Liver (tissue), 9 donors: Measurements from ENCODE around the gene PLEKHH2. TPM values are rescaled to one million over a fixed set of nuclear protein-coding genes. Genes with fewer than 3 reads are reported as not detected.
A peak's percentile ranks its signal among the peaks of the same experiment; 100 is the strongest.

Experiments used
- DNase-seq: peaks from one replicate; pipeline ENCODE4 v3.0.0-alpha.2; 2017; ENCODE audit warnings: low spot score
- H3K27ac ChIP-seq, 2 donors: one replicate each; pipeline ENCODE4 v1.7.0; 2013; ENCODE audit warnings: inconsistent platforms in 2 of 2, low read length in 2 of 2, control low read depth in 1 of 2, low read depth in 1 of 2, mild to moderate bottlenecking in 1 of 2
- H3K27me3 ChIP-seq, 4 donors: one replicate each; pipeline versions ENCODE4 v1.6.1 to v1.7.0; 2013; ENCODE audit warnings: low read length in 3 of 4, inconsistent platforms in 1 of 4, mild to moderate bottlenecking in 1 of 4, moderate library complexity in 1 of 4; ENCODE audit not compliant: control insufficient read depth in 4 of 4, insufficient read depth in 4 of 4
- H3K36me3 ChIP-seq, 4 donors: one replicate each; pipeline versions ENCODE4 v1.6.1 to v1.7.0; 2013; ENCODE audit warnings: low read length in 3 of 4, mild to moderate bottlenecking in 3 of 4, low read depth in 1 of 4, moderate library complexity in 1 of 4; ENCODE audit not compliant: control insufficient read depth in 4 of 4, insufficient read depth in 3 of 4
- H3K4me1 ChIP-seq, 4 donors: one replicate each; pipeline versions ENCODE4 v1.6.1 to v1.7.0; 2013; ENCODE audit warnings: low read length in 3 of 4, mild to moderate bottlenecking in 3 of 4, moderate library complexity in 1 of 4; ENCODE audit not compliant: control insufficient read depth in 4 of 4, insufficient read depth in 4 of 4
- H3K4me3 ChIP-seq, 3 donors: one replicate each; pipeline versions ENCODE4 v1.6.1 to v1.7.0; 2013; ENCODE audit warnings: low read length in 3 of 3, control low read depth in 1 of 3, low read depth in 1 of 3, mild to moderate bottlenecking in 1 of 3
- H3K9ac ChIP-seq, 2 donors: one replicate each; pipeline ENCODE4 v1.7.0; 2013; ENCODE audit warnings: low read length in 2 of 2, mild to moderate bottlenecking in 2 of 2, moderate library complexity in 2 of 2, control low read depth in 1 of 2, low read depth in 1 of 2
- H3K9me3 ChIP-seq, 4 donors: one replicate each; pipeline versions ENCODE4 v1.6.1 to v1.7.0; 2013; ENCODE audit warnings: low read length in 3 of 4; ENCODE audit not compliant: control insufficient read depth in 4 of 4
- FOXA1 ChIP-seq: IDR thresholded peaks from 2 replicates; pipeline ENCODE4 v1.6.1; 2016; ENCODE audit warnings: antibody characterized with exemption
- GABPA ChIP-seq, 2 donors: IDR thresholded peaks in 1 of 2; conservative IDR thresholded peaks in 1 of 2; 2 replicates each; pipeline ENCODE4 v1.6.1; 2016; ENCODE audit warnings: antibody characterized with exemption in 2 of 2, mild to moderate bottlenecking in 1 of 2, moderate library complexity in 1 of 2
- HNF4A ChIP-seq, 2 donors: conservative IDR thresholded peaks; 2 replicates each; pipeline ENCODE4 v1.6.1; 2016; ENCODE audit warnings: antibody characterized with exemption in 2 of 2, mild to moderate bottlenecking in 2 of 2
- HNF4G ChIP-seq: IDR thresholded peaks from 2 replicates; pipeline ENCODE4 v1.6.1; 2016; ENCODE audit warnings: antibody characterized with exemption
- JUND ChIP-seq, 2 donors: IDR thresholded peaks; 2 replicates each; pipeline ENCODE4 v1.6.1; 2016; ENCODE audit warnings: antibody characterized with exemption in 2 of 2
- MAX ChIP-seq: IDR thresholded peaks from 2 replicates; pipeline ENCODE4 v1.6.1; 2016; ENCODE audit warnings: antibody characterized with exemption
- RAD21 ChIP-seq, 2 donors: IDR thresholded peaks; 2 replicates each; pipeline ENCODE4 v1.6.1; 2016; ENCODE audit warnings: antibody characterized with exemption in 2 of 2, mild to moderate bottlenecking in 2 of 2
- RXRA ChIP-seq, 2 donors: IDR thresholded peaks; 2 replicates each; pipeline ENCODE4 v1.6.1; 2017 to 2018; ENCODE audit warnings: antibody characterized with exemption in 2 of 2, mild to moderate bottlenecking in 1 of 2
- SP1 ChIP-seq: IDR thresholded peaks from 2 replicates; pipeline ENCODE4 v1.6.1; 2018; ENCODE audit warnings: antibody characterized with exemption, mild to moderate bottlenecking
- TAF1 ChIP-seq: conservative IDR thresholded peaks from 2 replicates; pipeline ENCODE4 v1.6.1; 2016; ENCODE audit warnings: antibody characterized with exemption, mild to moderate bottlenecking
- YY1 ChIP-seq: IDR thresholded peaks from 2 replicates; pipeline ENCODE4 v1.6.1; 2016; ENCODE audit warnings: antibody characterized with exemption, mild to moderate bottlenecking
- WGBS: extraction: QIAGEN DNeasy Blood & Tissue Kit; methylation state at CpG from one replicate; pipeline ENCODE4 v1.1.7; 2013; 5-methylcytosine and 5-hydroxymethylcytosine counted together
- polyA plus RNA-seq, 2 donors: library from polyadenylated mRNA; stranded (reverse) in 1 of 2; unstranded in 1 of 2; fragments of 200-250 nt in 1 of 2; fragments of >200 nt in 1 of 2; fragmentation: Nextera tagmentation in 1 of 2; extraction: Ambion mirVana in 1 of 2; gene quantifications; one replicate each; pipeline versions ENCODE4 v1.2.1 to v1.2.3, GENCODE V29; 2013 to 2015
- total RNA-seq, 2 donors: library from RNA; depleted of rRNA; stranded (reverse); fragments of >200 nt; gene quantifications; one replicate each; pipeline ENCODE4 v1.2.3, GENCODE V29; 2014
- TF ChIP-seq, protein P1 (sequence below): IDR thresholded peaks from 2 replicates; pipeline ENCODE4 v1.6.1; 2016; ENCODE audit warnings: antibody characterized with exemption
- TF ChIP-seq, protein P2 (sequence below): fragments of 150-350 bp; IDR thresholded peaks from 2 replicates; pipeline ENCODE4 v1.5.1; 2017; ENCODE audit warnings: improper control_type of control experiment, low read depth, low read length; ENCODE audit not compliant: missing input control
- donor health status: healthy.
- donor health status: healthy.
- donor health status: healthy.
- donor health status: healthy.
- donor health status: healthy.

The PLEKHH2 gene
- total and polyA plus RNA-seq, 4 donors: 0.51 to 3.8 (median 1.0) TPM

DNA sequence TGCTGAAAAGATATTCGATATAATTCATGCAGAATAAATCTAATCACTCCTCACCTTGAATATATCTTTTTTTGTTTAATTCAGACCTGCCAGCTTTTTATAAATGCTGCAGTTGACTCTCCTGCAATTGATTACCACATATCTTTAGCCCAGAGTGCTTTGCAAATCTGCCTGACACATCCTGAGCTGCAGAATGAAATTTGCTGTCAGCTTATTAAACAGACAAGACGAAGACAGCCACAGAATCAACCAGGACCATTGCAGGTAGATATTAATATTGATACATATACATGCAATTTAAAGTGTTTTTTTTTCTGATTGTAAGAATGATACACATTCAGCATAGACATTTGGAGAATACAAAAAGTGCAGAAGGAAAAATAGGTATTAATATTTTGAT lies 101.2 kb downstream of the PLEKHH2 start:
- no peak overlapping the region for H3K9ac ChIP-seq
- 84% methylated on average over 2 of the region's 2 CpGs for WGBS

DNA sequence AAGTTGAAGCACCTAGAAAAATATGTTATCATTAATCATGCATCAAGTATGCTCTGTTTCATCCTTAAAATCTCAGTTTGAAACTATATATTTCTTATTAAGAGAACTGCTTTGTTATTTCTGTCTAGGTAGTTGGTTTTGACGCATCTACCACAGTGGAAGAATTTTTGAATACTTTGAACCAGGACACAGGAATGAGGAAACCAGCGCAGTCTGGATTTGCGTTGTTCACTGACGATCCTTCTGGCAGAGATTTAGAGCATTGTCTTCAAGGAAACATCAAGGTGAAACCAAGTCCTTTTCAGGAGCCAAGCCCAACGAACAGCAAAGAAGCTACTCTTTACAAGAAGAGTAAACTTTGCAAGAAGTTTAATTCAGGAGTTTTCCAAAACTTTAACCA lies 106.6 kb downstream of the PLEKHH2 start:
- no peaks in the 10 kb centered on the region for H3K36me3 ChIP-seq
- H3K9me3 ChIP-seq: no peaks in the 10 kb centered on the region
- no peak for TF ChIP-seq TAF1
- TF ChIP-seq SP1: no peak
- H3K4me1 ChIP-seq: peaks cover 0 to 3% (median 0%) of the 10 kb centered on the region in 4 donors
- no peak overlapping the region for H3K9ac ChIP-seq
- WGBS: 94% methylated on average over 5 of the region's 5 CpGs
- no peak overlapping the region for H3K27ac ChIP-seq
- no peaks in the 10 kb centered on the region for H3K27me3 ChIP-seq
- H3K4me3 ChIP-seq: no peak overlapping the region
- no peak for DNase-seq

More for the DNA sequence above, 101.2 kb downstream of the PLEKHH2 start:
- Histone ChIP-seq H3K4me3 (no peak overlapping the region), H3K27ac (no peak overlapping the region), H3K9me3 (no peaks in the 10 kb centered on the region), H3K4me1 (no peaks in the 10 kb centered on the region), H3K27me3 (no peaks in the 10 kb centered on the region), H3K36me3 (no peaks in the 10 kb centered on the region)
- TF ChIP-seq FOXA1: no peak
- DNase-seq: no peak

GRCh38 chr2:43745457-43745856 lies 108.4 kb downstream of the PLEKHH2 start:
- WGBS: 80% methylated on average over 3 of the region's 3 CpGs
- no peak for TF ChIP-seq YY1
- peak in 1 of 2 donors; percentile 11 for TF ChIP-seq JUND (IDR thresholded peaks at IDR 0.05)
- H3K9me3 ChIP-seq: no peaks in the 10 kb centered on the region
- no peak for DNase-seq
- H3K27ac ChIP-seq: no peak overlapping the region
- H3K36me3 ChIP-seq: no peaks in the 10 kb centered on the region
- H3K9ac ChIP-seq: no peak overlapping the region
- H3K4me1 ChIP-seq: peaks cover 0 to 3% (median 0%) of the 10 kb centered on the region in 4 donors
- no peak overlapping the region for H3K4me3 ChIP-seq
- H3K27me3 ChIP-seq: no peaks in the 10 kb centered on the region

DNA sequence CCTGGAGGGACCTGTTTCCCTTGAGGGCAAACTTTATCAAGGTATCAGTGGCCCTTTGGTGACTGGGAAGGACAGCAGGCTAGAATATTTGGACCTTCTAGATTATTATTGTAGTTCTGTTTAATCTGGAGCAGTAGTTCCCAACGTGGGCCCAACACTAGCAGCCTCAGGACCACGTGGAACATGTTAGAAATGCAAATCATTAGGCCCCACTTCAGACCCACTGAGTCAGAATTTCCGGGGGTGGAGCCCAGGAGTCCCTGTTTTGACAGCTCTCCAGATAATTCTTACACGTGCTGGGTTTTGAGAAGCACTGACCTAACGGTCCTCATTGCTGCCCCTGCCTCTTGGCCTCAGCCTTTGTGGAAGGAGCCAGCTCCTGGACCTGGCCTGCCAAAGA lies 111.3 kb downstream of the PLEKHH2 start:
- H3K9me3 ChIP-seq: no peaks in the 10 kb centered on the region
- no peaks in the 10 kb centered on the region for H3K36me3 ChIP-seq
- H3K4me3 ChIP-seq: no peak overlapping the region
- DNase-seq: no peak
- no peak overlapping the region for H3K27ac ChIP-seq
- H3K4me1 ChIP-seq: peaks cover 0 to 3% (median 0%) of the 10 kb centered on the region in 4 donors
- WGBS: 78% methylated on average over 5 of the region's 5 CpGs
- H3K9ac ChIP-seq: no peak overlapping the region
- TF ChIP-seq, protein P1, sequence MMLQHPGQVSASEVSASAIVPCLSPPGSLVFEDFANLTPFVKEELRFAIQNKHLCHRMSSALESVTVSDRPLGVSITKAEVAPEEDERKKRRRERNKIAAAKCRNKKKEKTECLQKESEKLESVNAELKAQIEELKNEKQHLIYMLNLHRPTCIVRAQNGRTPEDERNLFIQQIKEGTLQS: no peak
- no peak for TF ChIP-seq TAF1
- TF ChIP-seq HNF4A (conservative IDR thresholded peaks at IDR 0.05): no peak
- no peak for TF ChIP-seq RAD21 (IDR thresholded peaks at IDR 0.05)
- TF ChIP-seq HNF4G: no peak
- no peak for TF ChIP-seq JUND (IDR thresholded peaks at IDR 0.05)
- no peak for TF ChIP-seq RXRA (IDR thresholded peaks at IDR 0.05)
- no peak for TF ChIP-seq SP1
- H3K27me3 ChIP-seq: no peaks in the 10 kb centered on the region

DNA sequence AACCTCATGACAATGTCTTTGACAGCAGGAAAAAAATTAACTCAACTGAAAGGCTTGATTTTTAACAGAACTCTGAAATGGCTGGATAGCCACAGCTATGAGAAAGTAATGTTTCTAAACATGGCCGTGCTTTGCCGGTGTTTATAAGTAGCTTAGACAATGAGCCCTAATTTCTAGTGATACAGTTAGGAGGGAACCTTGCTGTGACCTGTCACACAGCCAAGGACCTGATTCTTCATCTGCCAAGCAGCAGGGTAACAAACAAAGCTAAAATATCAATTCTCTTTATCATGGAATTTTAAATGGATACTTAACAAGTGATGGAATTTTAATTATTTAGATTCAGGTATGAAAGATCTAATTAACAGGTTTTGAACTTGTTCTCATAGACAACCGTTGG lies 112.5 kb downstream of the PLEKHH2 start:
- WGBS: 88% methylated on average over 3 of the region's 3 CpGs
- H3K9me3 ChIP-seq: no peaks in the 10 kb centered on the region
- no peak overlapping the region for H3K9ac ChIP-seq
- H3K4me1 ChIP-seq: peaks cover 0 to under 1% (median 0%) of the 10 kb centered on the region in 4 donors
- H3K36me3 ChIP-seq: no peaks in the 10 kb centered on the region
- DNase-seq: no peak
- no peak overlapping the region for H3K27ac ChIP-seq
- no peak overlapping the region for H3K4me3 ChIP-seq
- no peaks in the 10 kb centered on the region for H3K27me3 ChIP-seq
- TF ChIP-seq GABPA (IDR thresholded peaks at IDR 0.05 in 1 of 2, conservative IDR thresholded peaks at IDR 0.05 in 1 of 2): no peak
- TF ChIP-seq MAX: no peak
- TF ChIP-seq, protein P1: no peak
- TF ChIP-seq RXRA (IDR thresholded peaks at IDR 0.05): no peak
- no peak for TF ChIP-seq RAD21 (IDR thresholded peaks at IDR 0.05)
- no peak for TF ChIP-seq FOXA1
- no peak for TF ChIP-seq HNF4A (conservative IDR thresholded peaks at IDR 0.05)
- TF ChIP-seq, protein P2, sequence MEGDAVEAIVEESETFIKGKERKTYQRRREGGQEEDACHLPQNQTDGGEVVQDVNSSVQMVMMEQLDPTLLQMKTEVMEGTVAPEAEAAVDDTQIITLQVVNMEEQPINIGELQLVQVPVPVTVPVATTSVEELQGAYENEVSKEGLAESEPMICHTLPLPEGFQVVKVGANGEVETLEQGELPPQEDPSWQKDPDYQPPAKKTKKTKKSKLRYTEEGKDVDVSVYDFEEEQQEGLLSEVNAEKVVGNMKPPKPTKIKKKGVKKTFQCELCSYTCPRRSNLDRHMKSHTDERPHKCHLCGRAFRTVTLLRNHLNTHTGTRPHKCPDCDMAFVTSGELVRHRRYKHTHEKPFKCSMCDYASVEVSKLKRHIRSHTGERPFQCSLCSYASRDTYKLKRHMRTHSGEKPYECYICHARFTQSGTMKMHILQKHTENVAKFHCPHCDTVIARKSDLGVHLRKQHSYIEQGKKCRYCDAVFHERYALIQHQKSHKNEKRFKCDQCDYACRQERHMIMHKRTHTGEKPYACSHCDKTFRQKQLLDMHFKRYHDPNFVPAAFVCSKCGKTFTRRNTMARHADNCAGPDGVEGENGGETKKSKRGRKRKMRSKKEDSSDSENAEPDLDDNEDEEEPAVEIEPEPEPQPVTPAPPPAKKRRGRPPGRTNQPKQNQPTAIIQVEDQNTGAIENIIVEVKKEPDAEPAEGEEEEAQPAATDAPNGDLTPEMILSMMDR: no peak
- no peak for TF ChIP-seq SP1
